Stimulated activated CD4-positive, alpha-beta T cell treated with anti-CD3 and anti-CD28 coated beads, TNF-alpha, amount 100 ng/mL, for 4 hours (primary cell): ENCODE measurements around the gene SHH.
"Not testable (repeated sequence)": the region's sequence is repeated elsewhere in the genome, so short reads cannot be mapped to it uniquely, and the experiment has no call there.

Source experiments
- DNase-seq, 3 experiments: peaks; one replicate each; pipeline ENCODE4 v3.0.0-alpha.2; 2020; ENCODE audit warnings: low read depth in 3 of 3

Gene SHH

GRCh38 chr7:155842496-155843265 is 30.4 kb upstream of the SHH start:
- no peak for DNase-seq

- no peak for DNase-seq
Observed at GRCh38 chr7:155840909-155841308, 28.6 kb upstream of the SHH start.

GRCh38 chr7:155840262-155840885 is 28.1 kb upstream of the SHH start:
- no peak for DNase-seq

GRCh38 chr7:155839461-155839860 is 27.2 kb upstream of the SHH start:
- no peak for DNase-seq

- DNase-seq: not testable (repeated sequence)
Observed at GRCh38 chr7:155838312-155838711, 26.0 kb upstream of the SHH start.

- no peak for DNase-seq
Observed at GRCh38 chr7:155837126-155837479, 24.8 kb upstream of the SHH start.

- no peak for DNase-seq
Observed at GRCh38 chr7:155836216-155837125, 24.2 kb upstream of the SHH start.

GRCh38 chr7:155835446-155836215 is 23.4 kb upstream of the SHH start:
- no peak for DNase-seq

GRCh38 chr7:155834486-155835048 is 22.3 kb upstream of the SHH start:
- DNase-seq: no peak

- DNase-seq: no peak
Observed at GRCh38 chr7:155833651-155834050, 21.4 kb upstream of the SHH start.

GRCh38 chr7:155832581-155832981 is 20.3 kb upstream of the SHH start:
- no peak for DNase-seq

GRCh38 chr7:155831807-155832524 is 19.7 kb upstream of the SHH start:
- DNase-seq: no peak

GRCh38 chr7:155830961-155831806 is 18.9 kb upstream of the SHH start:
- no peak for DNase-seq

- no peak for DNase-seq
Observed at GRCh38 chr7:155829796-155830470, 17.7 kb upstream of the SHH start.

- no peak for DNase-seq
Observed at GRCh38 chr7:155825336-155825735, 13.1 kb upstream of the SHH start.

- DNase-seq: no peak
Observed at GRCh38 chr7:155824227-155824886, 12.1 kb upstream of the SHH start.

GRCh38 chr7:155821851-155822250 is 9.6 kb upstream of the SHH start:
- no peak for DNase-seq

GRCh38 chr7:155820788-155821187 is 8.5 kb upstream of the SHH start:
- no peak for DNase-seq

- no peak for DNase-seq
Observed at GRCh38 chr7:155820246-155820645, 8.0 kb upstream of the SHH start.
